Omental fat pad (tissue), 4 donors: ENCODE results near the gene SLC35D1. TPM values are rescaled to one million over a fixed set of nuclear protein-coding genes. Genes with fewer than 3 reads are reported as not detected.

Source experiments
- ATAC-seq: fragments of 150-250 bp; one replicate; pipeline ENCODE4 v1.9.1; 2016; ENCODE audit warnings: mild to moderate bottlenecking, moderate library complexity; ENCODE audit not compliant: low FRiP score
- DNase-seq: peaks from one replicate; pipeline ENCODE4 v3.0.0-alpha.2; 2019; ENCODE audit warnings: low spot score
- total RNA-seq, 4 donors: library from RNA; depleted of rRNA; stranded (reverse); fragments of >200 nt; gene quantifications; one replicate each; pipeline ENCODE4 v1.1.0, GENCODE V29; 2016
- TF ChIP-seq, protein P1 (sequence below), 3 donors: fragments of 450-650 bp; IDR thresholded peaks; one replicate each; pipeline ENCODE4 v1.5.1; 2016 to 2017; ENCODE audit warnings: antibody characterized with exemption in 3 of 3, mild to moderate bottlenecking in 3 of 3, moderate library complexity in 2 of 3

Gene SLC35D1
- total RNA-seq, 4 donors from 2014 or later: 9.4 to 10.1 (median 9.6) TPM

DNA sequence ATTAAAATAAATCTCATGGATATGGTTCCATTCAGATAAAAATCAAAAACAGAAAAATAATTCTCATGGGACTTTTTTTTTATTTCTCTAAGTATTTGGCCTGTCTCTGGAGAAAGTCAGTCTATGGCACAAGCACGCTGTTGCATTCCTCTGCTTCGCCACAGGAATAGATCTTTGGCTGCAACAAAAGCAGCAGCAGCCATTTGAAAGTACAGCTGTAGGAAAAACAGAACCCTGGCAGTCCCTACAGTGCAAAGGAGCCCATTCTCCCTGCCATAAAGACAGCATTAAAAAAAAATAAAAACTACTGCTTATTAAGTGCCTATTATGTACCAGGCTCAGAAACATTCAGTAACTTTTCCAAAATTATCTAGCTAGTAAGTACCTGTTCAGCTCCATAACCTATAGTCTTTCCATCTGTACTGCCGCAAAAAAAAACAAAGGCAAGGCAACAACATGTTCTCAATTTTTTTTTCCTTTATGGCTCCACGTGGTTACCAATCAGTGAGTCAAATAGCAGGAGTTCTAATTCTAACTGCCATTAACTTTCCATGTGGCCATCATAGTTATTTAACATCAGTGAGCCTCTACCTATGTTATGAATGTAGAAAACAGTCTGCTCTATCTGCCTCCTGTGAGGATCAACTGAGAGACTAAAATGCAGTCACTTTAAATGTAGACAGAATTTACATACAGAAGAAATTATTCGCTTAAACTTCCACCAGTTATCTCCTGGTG is 22.7 kb downstream of the SLC35D1 start:
- no peak for DNase-seq
- ATAC-seq: no peak
- TF ChIP-seq, protein P1, sequence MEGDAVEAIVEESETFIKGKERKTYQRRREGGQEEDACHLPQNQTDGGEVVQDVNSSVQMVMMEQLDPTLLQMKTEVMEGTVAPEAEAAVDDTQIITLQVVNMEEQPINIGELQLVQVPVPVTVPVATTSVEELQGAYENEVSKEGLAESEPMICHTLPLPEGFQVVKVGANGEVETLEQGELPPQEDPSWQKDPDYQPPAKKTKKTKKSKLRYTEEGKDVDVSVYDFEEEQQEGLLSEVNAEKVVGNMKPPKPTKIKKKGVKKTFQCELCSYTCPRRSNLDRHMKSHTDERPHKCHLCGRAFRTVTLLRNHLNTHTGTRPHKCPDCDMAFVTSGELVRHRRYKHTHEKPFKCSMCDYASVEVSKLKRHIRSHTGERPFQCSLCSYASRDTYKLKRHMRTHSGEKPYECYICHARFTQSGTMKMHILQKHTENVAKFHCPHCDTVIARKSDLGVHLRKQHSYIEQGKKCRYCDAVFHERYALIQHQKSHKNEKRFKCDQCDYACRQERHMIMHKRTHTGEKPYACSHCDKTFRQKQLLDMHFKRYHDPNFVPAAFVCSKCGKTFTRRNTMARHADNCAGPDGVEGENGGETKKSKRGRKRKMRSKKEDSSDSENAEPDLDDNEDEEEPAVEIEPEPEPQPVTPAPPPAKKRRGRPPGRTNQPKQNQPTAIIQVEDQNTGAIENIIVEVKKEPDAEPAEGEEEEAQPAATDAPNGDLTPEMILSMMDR (IDR thresholded peaks at IDR 0.05): no peak

DNA sequence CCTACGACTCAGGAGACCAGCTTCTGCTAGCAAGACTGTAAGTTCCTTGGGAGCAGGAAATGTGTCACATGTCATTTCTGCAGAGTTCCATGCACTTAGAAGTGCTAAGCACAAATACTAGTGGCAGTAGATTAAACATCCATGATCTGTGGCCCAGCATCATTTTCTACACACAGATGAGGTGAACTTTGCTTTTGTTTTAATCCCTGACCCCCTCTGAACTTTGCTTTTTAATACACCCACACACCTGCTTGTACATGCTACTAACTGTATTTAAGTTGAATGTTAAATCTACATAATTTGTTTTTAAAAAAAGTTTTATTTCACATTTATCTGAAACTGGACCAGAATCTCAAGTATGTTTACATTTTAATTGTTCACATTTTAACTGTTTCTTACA is 24.5 kb downstream of the SLC35D1 start:
- TF ChIP-seq, protein P1 (IDR thresholded peaks at IDR 0.05): no peak
- DNase-seq: no peak

DNA sequence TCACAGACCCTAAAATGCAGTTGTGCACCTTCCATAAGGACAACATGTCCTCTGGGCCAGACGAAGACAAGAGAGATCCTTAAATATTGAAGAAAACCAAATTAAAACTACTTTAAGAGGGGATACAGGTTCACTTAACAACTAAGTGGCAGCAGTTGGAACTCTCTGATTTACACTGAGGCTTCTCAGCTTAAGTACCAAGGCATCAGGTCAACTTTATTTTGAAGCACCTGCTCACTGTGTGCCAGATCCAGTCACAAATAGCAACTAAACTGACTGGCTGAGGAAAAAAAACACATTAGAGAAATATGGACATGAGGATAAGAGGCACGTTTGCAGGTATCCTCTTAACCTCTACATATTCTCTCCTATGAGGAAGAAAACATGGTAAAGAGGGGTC is 33.2 kb downstream of the SLC35D1 start:
- DNase-seq (no peak), ATAC-seq (no peak)
- TF ChIP-seq, protein P1 (IDR thresholded peaks at IDR 0.05): no peak

More for the DNA sequence above, 24.5 kb downstream of the SLC35D1 start:
- ATAC-seq: no peak

DNA sequence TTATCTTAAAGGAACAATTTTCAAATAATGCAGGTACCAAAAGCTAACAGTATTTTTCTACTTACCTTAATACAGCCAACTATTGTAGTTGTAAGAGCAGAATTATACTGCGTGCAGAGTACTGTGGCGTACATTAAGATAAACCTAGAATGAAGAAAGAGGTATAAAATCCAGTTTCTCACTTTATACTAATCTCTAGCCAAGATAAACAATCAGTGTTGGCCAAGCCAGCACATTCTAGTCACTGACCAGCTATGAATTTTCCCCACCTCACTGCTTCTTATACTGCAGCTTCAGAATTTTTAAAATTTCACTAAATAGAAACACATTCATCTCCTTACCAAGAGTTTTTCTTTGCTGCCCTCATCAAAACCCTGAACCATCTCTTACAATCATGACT is 33.6 kb downstream of the SLC35D1 start:
- TF ChIP-seq, protein P1 (IDR thresholded peaks at IDR 0.05): no peak
- ATAC-seq: no peak
- DNase-seq: no peak

DNA sequence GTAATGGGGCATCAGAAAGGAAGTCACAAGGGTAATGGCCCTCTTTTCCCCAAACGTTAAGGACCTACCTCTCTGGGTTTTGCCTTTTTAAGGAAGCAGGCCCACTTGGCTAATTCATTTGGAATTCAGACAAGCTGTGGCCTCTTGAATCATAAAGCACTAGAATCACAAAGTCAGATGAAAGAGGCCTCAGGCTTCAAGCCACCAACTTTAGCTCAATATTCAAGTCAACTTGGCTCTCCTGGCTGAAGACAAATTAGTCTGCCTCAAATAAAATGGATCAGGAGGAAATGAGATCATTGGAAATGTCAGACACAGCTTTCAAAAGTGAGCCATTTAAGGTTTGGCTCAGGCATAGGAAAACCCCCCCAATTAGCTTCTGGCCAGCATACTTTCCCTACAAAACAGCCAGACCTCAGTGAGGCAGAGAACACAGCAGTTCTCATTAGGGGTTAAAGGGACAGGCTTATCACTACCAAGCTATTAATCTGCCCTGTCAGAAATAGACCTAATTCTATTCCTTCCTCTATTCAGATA is 34.3 kb downstream of the SLC35D1 start:
- DNase-seq: no peak
- TF ChIP-seq, protein P1 (IDR thresholded peaks at IDR 0.05): no peak
- peak; percentile 23 for ATAC-seq

DNA sequence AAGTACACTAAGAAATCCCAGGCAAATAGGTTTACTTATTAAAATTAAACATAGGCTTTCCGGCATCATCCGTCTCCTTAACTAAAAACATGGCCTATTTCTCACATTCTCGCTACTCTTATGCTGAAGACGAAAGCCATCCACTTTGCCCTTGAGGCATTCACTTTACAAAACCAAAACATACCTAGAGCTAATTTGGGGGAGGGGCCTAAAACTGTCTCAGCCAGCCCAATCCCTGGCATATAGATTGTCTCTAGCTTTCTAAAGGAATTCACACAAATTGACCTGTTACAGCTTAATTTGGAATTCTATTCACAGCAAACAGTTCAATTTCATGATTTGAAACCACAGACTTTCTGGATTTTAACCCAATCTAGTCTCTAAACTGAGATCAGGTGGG is 34.8 kb downstream of the SLC35D1 start:
- ATAC-seq (no peak), DNase-seq (no peak)
- TF ChIP-seq, protein P1 (IDR thresholded peaks at IDR 0.05): no peak

DNA sequence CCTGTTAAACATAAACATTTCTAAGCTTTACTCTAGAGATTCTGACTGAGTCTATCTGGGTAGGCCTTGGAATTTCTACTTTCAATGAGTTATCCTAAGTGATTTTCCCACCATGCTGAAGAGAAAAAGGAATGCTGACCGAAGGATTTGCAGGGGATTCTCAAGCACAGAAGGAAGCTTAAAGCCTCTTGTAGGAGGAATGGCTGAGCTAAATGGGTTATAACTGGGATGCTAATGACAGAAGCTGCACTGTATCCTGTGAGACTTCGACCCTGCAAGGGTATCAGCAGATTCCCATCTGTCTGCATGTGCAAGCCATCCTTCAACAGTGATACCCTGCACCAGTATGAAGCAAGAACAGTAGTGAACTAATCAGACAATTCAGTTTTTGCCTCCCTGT is 35.4 kb downstream of the SLC35D1 start:
- DNase-seq (no peak), ATAC-seq (no peak)
- TF ChIP-seq, protein P1 (IDR thresholded peaks at IDR 0.05): no peak
